H1 (cell line): ENCODE measurements around the gene TP53BP2. TPM values are rescaled to one million over a fixed set of nuclear protein-coding genes. Genes with fewer than 3 reads are reported as not detected.

ENCODE experiments used
- CTCF ChIA-PET: fragments of 300-600 bp; sonication (Branson Sonifier 250); formaldehyde crosslinking; loops from one replicate; lab custom pipeline; 2021; ENCODE audit not compliant: partially characterized antibody; lab: Charles Lee
- POLR2A ChIA-PET: fragments of 300-600 bp; sonication (Branson Sonifier 250); formaldehyde crosslinking; loops from one replicate; lab custom pipeline; 2021; ENCODE audit warnings: inconsistent platforms; ENCODE audit not compliant: partially characterized antibody; lab: Charles Lee
- DNase-seq, 2 experiments: peaks; one replicate each; pipeline versions ENCODE4 v3.0.0 to v3.0.0-alpha.2; 2010 to 2022; ENCODE audit warnings: low spot score in 2 of 2, low read depth in 1 of 2, mixed read lengths in 1 of 2
- FAIRE-seq: peaks from 2 replicates; lab custom pipeline; 2011; peaks lifted over from hg19 to GRCh38; lab: Jason Lieb, UNC
- H2AFZ ChIP-seq: 2 replicates; pipeline ENCODE4 v1.8.1; 2012; ENCODE audit warnings: low read length, inconsistent platforms
- H2AK5ac ChIP-seq: 2 replicates; pipeline ENCODE4 v1.6.1; 2013; ENCODE audit warnings: low read depth, low read length
- H2BK120ac ChIP-seq: replicated peaks from 2 replicates; pipeline ENCODE3; 2013; ENCODE audit warnings: low read depth, low read length, inconsistent platforms
- H2BK12ac ChIP-seq: 2 replicates; pipeline ENCODE4 v1.6.1; 2013; ENCODE audit warnings: low read depth, low read length
- H2BK15ac ChIP-seq: 2 replicates; pipeline ENCODE4 v1.6.1; 2013; ENCODE audit warnings: low read length
- H2BK20ac ChIP-seq: 2 replicates; pipeline ENCODE4 v1.6.1; 2013; ENCODE audit warnings: low read length
- H2BK5ac ChIP-seq: 2 replicates; pipeline ENCODE4 v1.6.1; 2013; ENCODE audit warnings: low read depth, low read length
- H3K14ac ChIP-seq: 2 replicates; pipeline ENCODE4 v1.6.1; 2013; ENCODE audit warnings: inconsistent platforms; ENCODE audit not compliant: insufficient read length
- H3K18ac ChIP-seq: 2 replicates; pipeline ENCODE4 v1.6.1; 2013; ENCODE audit warnings: low read length; ENCODE audit errors: extremely low read depth
- H3K23ac ChIP-seq: 2 replicates; pipeline ENCODE4 v1.6.1; 2013; ENCODE audit warnings: inconsistent platforms; ENCODE audit not compliant: insufficient read length
- H3K23me2 ChIP-seq: 2 replicates; pipeline ENCODE4 v1.6.1; 2013; ENCODE audit warnings: low read depth, low read length
- H3K27ac ChIP-seq: 2 replicates; pipeline ENCODE4 v1.6.1; 2011; ENCODE audit warnings: low read depth, low read length, inconsistent platforms
- H3K27me3 ChIP-seq, 4 experiments: replicated peaks in 1 of 4; 1 replicate in 1 of 4; 2 replicates in 3 of 4; pipeline versions ENCODE4 v1.6.1 to v1.8.1; 2011 to 2013; ENCODE audit warnings: low read length in 3 of 4, mild to moderate bottlenecking in 3 of 4, inconsistent platforms in 2 of 4, mixed read lengths in 2 of 4, moderate library complexity in 1 of 4; ENCODE audit not compliant: control insufficient read depth in 3 of 4, insufficient read depth in 3 of 4; ENCODE audit errors: extremely low read depth in 1 of 4
- H3K36me3 ChIP-seq, 4 experiments: 2 replicates each; pipeline versions ENCODE4 v1.6.1 to v1.8.1; 2011 to 2013; ENCODE audit warnings: mild to moderate bottlenecking in 4 of 4, low read length in 3 of 4, moderate library complexity in 2 of 4, control low read depth in 1 of 4, inconsistent platforms in 1 of 4; ENCODE audit not compliant: insufficient read depth in 4 of 4, control insufficient read depth in 2 of 4
- H3K4ac ChIP-seq: replicated peaks from 2 replicates; pipeline ENCODE3; 2013; ENCODE audit warnings: low read length, low read depth, mixed read lengths, inconsistent platforms; ENCODE audit not compliant: insufficient read length
- H3K4me1 ChIP-seq, 4 experiments: replicated peaks in 1 of 4; 1 replicate in 1 of 4; 2 replicates in 3 of 4; pipeline versions ENCODE4 v1.6.1 to v1.8.1; 2011 to 2013; ENCODE audit warnings: low read length in 3 of 4, inconsistent platforms in 2 of 4, mixed read lengths in 1 of 4; ENCODE audit not compliant: insufficient read depth in 4 of 4, control insufficient read depth in 3 of 4
- H3K4me2 ChIP-seq, 2 experiments: 2 replicates each; pipeline versions ENCODE4 v1.6.1 to v1.8.1; 2011 to 2013; ENCODE audit warnings: low read depth in 2 of 2, low read length in 2 of 2, control low read depth in 1 of 2, inconsistent platforms in 1 of 2, mild to moderate bottlenecking in 1 of 2; ENCODE audit not compliant: insufficient read depth in 1 of 2
- H3K4me3 ChIP-seq, 4 experiments: fragments of 200-600, 300-600 bp in 1 of 4; sonication (generic), shearing (Covaris generic), sonication (Bioruptor Twin) in 1 of 4; 2 replicates each; pipeline versions ENCODE4 v1.5.1 to v1.8.1; 2011 to 2016; ENCODE audit warnings: low read length in 4 of 4, low read depth in 3 of 4, control low read depth in 2 of 4, inconsistent platforms in 2 of 4, mild to moderate bottlenecking in 2 of 4, mixed read lengths in 1 of 4, moderate library complexity in 1 of 4; ENCODE audit not compliant: insufficient read depth in 2 of 4; ENCODE audit errors: extremely low read depth in 1 of 4
- H3K56ac ChIP-seq: replicated peaks from 2 replicates; pipeline ENCODE3; 2013; ENCODE audit warnings: low read depth, mild to moderate bottlenecking, mixed read lengths, low read length, inconsistent platforms; ENCODE audit not compliant: insufficient read length
- H3K79me1 ChIP-seq: 2 replicates; pipeline ENCODE4 v1.6.1; 2013; ENCODE audit warnings: low read depth, low read length, control low read depth
- H3K79me2 ChIP-seq, 2 experiments: 2 replicates each; pipeline versions ENCODE4 v1.6.1 to v1.8.1; 2012 to 2013; ENCODE audit warnings: low read length in 2 of 2, mild to moderate bottlenecking in 2 of 2, inconsistent platforms in 1 of 2; ENCODE audit not compliant: insufficient read depth in 2 of 2, control insufficient read depth in 1 of 2
- H3K9ac ChIP-seq, 4 experiments: replicated peaks in 1 of 4; 1 replicate in 1 of 4; 2 replicates in 3 of 4; pipeline versions ENCODE4 v1.6.1 to v1.8.1; 2011 to 2013; ENCODE audit warnings: low read depth in 3 of 4, low read length in 3 of 4, control low read depth in 2 of 4, mild to moderate bottlenecking in 2 of 4, moderate library complexity in 2 of 4, inconsistent platforms in 1 of 4; ENCODE audit errors: extremely low read depth in 1 of 4
- H3K9me3 ChIP-seq, 2 experiments: 2 replicates each; pipeline versions ENCODE4 v1.6.1 to v1.8.1; 2012 to 2013; ENCODE audit warnings: mild to moderate bottlenecking in 2 of 2, moderate library complexity in 2 of 2, control low read depth in 1 of 2, inconsistent platforms in 1 of 2, low read depth in 1 of 2, low read length in 1 of 2, mixed read lengths in 1 of 2; ENCODE audit not compliant: insufficient read depth in 2 of 2
- H4K20me1 ChIP-seq, 2 experiments: replicated peaks in 1 of 2; 2 replicates each; pipeline versions ENCODE3 to v1.8.1; 2011 to 2013; ENCODE audit warnings: inconsistent platforms in 2 of 2, low read length in 2 of 2, mild to moderate bottlenecking in 1 of 2; ENCODE audit not compliant: insufficient read depth in 2 of 2, control insufficient read depth in 1 of 2
- H4K5ac ChIP-seq: 2 replicates; pipeline ENCODE4 v1.6.1; 2013; ENCODE audit warnings: low read length, low read depth, mixed read lengths, inconsistent platforms; ENCODE audit not compliant: insufficient read length
- H4K8ac ChIP-seq: 2 replicates; pipeline ENCODE4 v1.8.0; 2013; ENCODE audit warnings: mild to moderate bottlenecking, moderate library complexity, low read length, inconsistent platforms; ENCODE audit not compliant: insufficient read depth; ENCODE audit errors: extremely low read depth
- H4K91ac ChIP-seq: replicated peaks from 2 replicates; pipeline ENCODE3; 2013; ENCODE audit warnings: low read length, mixed read lengths, inconsistent platforms; ENCODE audit not compliant: insufficient read length
- BACH1 ChIP-seq: IDR thresholded peaks from 2 replicates; pipeline ENCODE4 v1.6.1; 2012; ENCODE audit warnings: low read length, improper control_type of control experiment
- CBX8 ChIP-seq: fragments of 300-800, 300-1000 bp; sonication (generic); IDR thresholded peaks from 2 replicates; pipeline ENCODE4 v1.7.1; 2016; ENCODE audit warnings: low read depth, low read length, borderline replicate concordance
- CHD2 ChIP-seq: IDR thresholded peaks from 2 replicates; pipeline ENCODE4 v1.6.1; 2012; ENCODE audit warnings: low read length, improper control_type of control experiment
- E2F6 ChIP-seq: IDR thresholded peaks from 2 replicates; pipeline ENCODE4 v1.6.1; 2012; ENCODE audit warnings: inconsistent platforms
- EGR1 ChIP-seq: IDR thresholded peaks from 2 replicates; pipeline ENCODE4 v1.6.1; 2011; ENCODE audit warnings: low read depth, low read length, borderline replicate concordance
- JUND ChIP-seq: IDR thresholded peaks from 2 replicates; pipeline ENCODE4 v1.6.1; 2011; ENCODE audit warnings: mild to moderate bottlenecking, improper control_type of control experiment, low read length
- POU5F1 ChIP-seq: IDR thresholded peaks from 2 replicates; pipeline ENCODE4 v1.6.1; 2011; ENCODE audit warnings: low read depth, mild to moderate bottlenecking, low read length, moderate library complexity
- RBBP5 ChIP-seq: IDR thresholded peaks from 2 replicates; pipeline ENCODE4 v1.7.1; 2012; ENCODE audit warnings: low read depth, mild to moderate bottlenecking, inconsistent platforms, low read length, moderate library complexity, borderline replicate concordance
- TBP ChIP-seq: IDR thresholded peaks from 2 replicates; pipeline ENCODE4 v1.6.1; 2011; ENCODE audit warnings: low read depth, low read length, improper control_type of control experiment
- TCF12 ChIP-seq: IDR thresholded peaks from 2 replicates; pipeline ENCODE4 v1.6.1; 2011; ENCODE audit warnings: low read depth, mild to moderate bottlenecking, low read length
- USF2 ChIP-seq: IDR thresholded peaks from 2 replicates; pipeline ENCODE4 v1.6.1; 2011; ENCODE audit warnings: low read length, improper control_type of control experiment
- WGBS, 2 experiments: shearing (Covaris generic) in 1 of 2; methylation state at CpG; one replicate each; pipeline versions ENCODE4 v1.1.6 to v1.1.7; 2013 to 2015; ENCODE audit warnings: low lambda C conversion rate in 2 of 2, mixed read lengths in 2 of 2, inconsistent platforms in 1 of 2, low coverage in 1 of 2, missing lambda C conversion rate in 1 of 2; ENCODE audit not compliant: insufficient replicate concordance in 2 of 2, insufficient coverage in 1 of 2, insufficient read length in 1 of 2; ENCODE audit errors: extremely low coverage in 1 of 2, missing lambda C conversion rate in 1 of 2; 5-methylcytosine and 5-hydroxymethylcytosine counted together
- polyA plus RNA-seq, 7 experiments: library from polyadenylated mRNA; depleted of rRNA in 3 of 7; stranded (reverse) in 5 of 7; unstranded in 2 of 7; fragments of >200 nt in 5 of 7; fragments of 200-250 nt in 2 of 7; gene quantifications; 1 replicate in 5 of 7; 2 replicates in 1 of 7; 4 replicates in 1 of 7; pipeline versions ENCODE4 v1.2.1 to v1.2.3, GENCODE V29; 2011 to 2013; ENCODE audit warnings: missing spikeins in 2 of 7, mixed read lengths in 2 of 7
- total RNA-seq: library from RNA; stranded (reverse); fragmentation: NEBNext Ultra II Directional; extraction: Animal tissue kit (Norgen Biotek cat#: 25700); gene quantifications from 2 replicates; pipeline ENCODE4 v1.2.1, GENCODE V29; 2021

Gene TP53BP2
- total and polyA plus RNA-seq, 2 of the 8 experiments (the other 6 are each of a cell fraction or from before 2014, with no cell fraction given) = 18.0 to 38.7 TPM

GRCh38 chr1:223763881-223764280 is 81.9 kb downstream of the TP53BP2 start:
- H2BK15ac ChIP-seq = no peak overlapping the region
- ChIA-PET POLR2A (no interaction called here), CTCF (interaction anchor here (1.2 to 2.3 kb wide), 4 partner anchors 9 to 505 kb away, joined by 3 to 11 read pairs (median 4); no protein-coding TSS in a partner anchor)
- H3K79me1 ChIP-seq = no peaks in the 10 kb centered on the region
- no peak overlapping the region for H2BK120ac ChIP-seq
- H3K9me3 ChIP-seq = no peaks in the 10 kb centered on the region
- H4K20me1 ChIP-seq = no peaks in the 10 kb centered on the region
- no peak overlapping the region for H3K9ac ChIP-seq
- no peak overlapping the region for H2BK5ac ChIP-seq
- H2BK20ac ChIP-seq = no peak overlapping the region
- no peak overlapping the region for H3K14ac ChIP-seq
- H3K23me2 ChIP-seq = no peaks in the 10 kb centered on the region
- H4K91ac ChIP-seq = no peak overlapping the region
- H3K23ac ChIP-seq = no peak overlapping the region
- H3K4me1 ChIP-seq = no peaks in the 10 kb centered on the region
- DNase-seq = no peak
- H3K56ac ChIP-seq = no peak overlapping the region
- H2AFZ ChIP-seq = no peak overlapping the region
- no peak overlapping the region for H3K4me3 ChIP-seq
- no peak overlapping the region for H4K8ac ChIP-seq
- no peak overlapping the region for H3K18ac ChIP-seq
- no peak overlapping the region for H4K5ac ChIP-seq
- H2AK5ac ChIP-seq = no peak overlapping the region
- 90% methylated on average over 5 of the region's 5 CpGs; no CpG with 5 or more reads in 1 of the 2 experiments for WGBS, 2 experiments
- no peak overlapping the region for H2BK12ac ChIP-seq
- no peaks in the 10 kb centered on the region; a peak in 1 of 8 replicates for H3K36me3 ChIP-seq
- no peaks in the 10 kb centered on the region for H3K79me2 ChIP-seq
- no peak for FAIRE-seq
- H3K27me3 ChIP-seq = no peaks in the 10 kb centered on the region
- H3K27ac ChIP-seq = no peak overlapping the region
- H3K4ac ChIP-seq = no peak overlapping the region
- H3K4me2 ChIP-seq = no peak overlapping the region
- TF ChIP-seq E2F6 (no peak), CHD2 (no peak), CBX8 (no peak), USF2 (no peak), TBP (no peak), RBBP5 (no peak), BACH1 (no peak), POU5F1 (no peak), TCF12 (no peak), EGR1 (no peak), JUND (no peak)
